Measurements from ENCODE around the gene CMTM5.
"Not testable (repeated sequence)": the region's sequence is repeated elsewhere in the genome, so short reads cannot be mapped to it uniquely, and the experiment has no call there.

The CMTM5 gene

GRCh38 chr14:23414254-23414653 is 37.4 kb downstream of the CMTM5 start:
- TF ChIP-seq, protein P1, sequence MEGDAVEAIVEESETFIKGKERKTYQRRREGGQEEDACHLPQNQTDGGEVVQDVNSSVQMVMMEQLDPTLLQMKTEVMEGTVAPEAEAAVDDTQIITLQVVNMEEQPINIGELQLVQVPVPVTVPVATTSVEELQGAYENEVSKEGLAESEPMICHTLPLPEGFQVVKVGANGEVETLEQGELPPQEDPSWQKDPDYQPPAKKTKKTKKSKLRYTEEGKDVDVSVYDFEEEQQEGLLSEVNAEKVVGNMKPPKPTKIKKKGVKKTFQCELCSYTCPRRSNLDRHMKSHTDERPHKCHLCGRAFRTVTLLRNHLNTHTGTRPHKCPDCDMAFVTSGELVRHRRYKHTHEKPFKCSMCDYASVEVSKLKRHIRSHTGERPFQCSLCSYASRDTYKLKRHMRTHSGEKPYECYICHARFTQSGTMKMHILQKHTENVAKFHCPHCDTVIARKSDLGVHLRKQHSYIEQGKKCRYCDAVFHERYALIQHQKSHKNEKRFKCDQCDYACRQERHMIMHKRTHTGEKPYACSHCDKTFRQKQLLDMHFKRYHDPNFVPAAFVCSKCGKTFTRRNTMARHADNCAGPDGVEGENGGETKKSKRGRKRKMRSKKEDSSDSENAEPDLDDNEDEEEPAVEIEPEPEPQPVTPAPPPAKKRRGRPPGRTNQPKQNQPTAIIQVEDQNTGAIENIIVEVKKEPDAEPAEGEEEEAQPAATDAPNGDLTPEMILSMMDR (IDR thresholded peaks at IDR 0.05; ENCODE audit: extremely low read depth, missing control alignments): no peak
- no peak for DNase-seq (ENCODE audit: low spot score)

DNA sequence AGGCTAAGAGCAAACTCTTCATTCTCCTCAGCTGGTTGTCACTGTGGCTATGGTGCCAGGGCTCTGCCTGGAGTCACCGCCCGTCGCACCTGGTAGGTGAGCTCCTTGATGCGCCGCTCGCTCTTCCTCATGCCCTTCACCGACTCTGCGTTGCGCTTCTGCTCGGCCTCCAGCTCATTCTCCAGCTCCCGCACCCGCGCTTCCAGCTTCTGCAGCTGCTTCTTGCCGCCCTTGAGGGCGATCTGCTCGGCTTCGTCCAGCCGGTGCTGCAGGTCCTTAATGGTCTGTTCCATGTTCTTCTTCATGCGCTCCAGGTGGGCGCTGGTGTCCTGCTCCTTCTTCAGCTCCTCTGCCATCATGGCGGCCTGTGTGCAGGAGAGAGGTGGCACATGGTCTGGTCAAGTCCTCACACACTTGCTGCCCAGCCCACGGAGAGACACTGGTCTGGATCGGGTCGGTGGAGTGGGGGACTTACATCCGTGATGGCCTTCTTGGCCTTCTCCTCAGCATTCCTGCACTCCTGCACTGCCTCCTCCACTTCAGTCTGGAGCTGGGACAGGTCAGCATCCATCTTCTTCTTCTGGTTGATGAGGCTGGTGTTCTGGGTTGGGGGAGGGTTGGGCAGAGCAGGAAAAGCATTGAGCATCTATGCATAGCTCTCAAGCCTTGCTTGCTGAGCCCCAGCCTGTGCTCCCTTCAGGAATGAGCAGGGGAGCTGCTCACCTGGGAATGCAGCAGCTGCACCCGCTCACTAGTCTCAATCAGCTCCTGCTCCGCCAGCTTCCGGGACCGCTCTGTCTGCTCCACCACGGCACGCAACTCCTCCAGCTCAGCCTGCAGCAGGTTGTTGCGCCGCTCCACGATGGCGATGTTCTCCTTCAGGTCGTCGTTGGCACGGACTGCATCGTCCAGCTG is 38.3 kb downstream of the CMTM5 start:
- TF ChIP-seq, protein P1 (IDR thresholded peaks at IDR 0.05; ENCODE audit: extremely low read depth, missing control alignments): no peak

DNA sequence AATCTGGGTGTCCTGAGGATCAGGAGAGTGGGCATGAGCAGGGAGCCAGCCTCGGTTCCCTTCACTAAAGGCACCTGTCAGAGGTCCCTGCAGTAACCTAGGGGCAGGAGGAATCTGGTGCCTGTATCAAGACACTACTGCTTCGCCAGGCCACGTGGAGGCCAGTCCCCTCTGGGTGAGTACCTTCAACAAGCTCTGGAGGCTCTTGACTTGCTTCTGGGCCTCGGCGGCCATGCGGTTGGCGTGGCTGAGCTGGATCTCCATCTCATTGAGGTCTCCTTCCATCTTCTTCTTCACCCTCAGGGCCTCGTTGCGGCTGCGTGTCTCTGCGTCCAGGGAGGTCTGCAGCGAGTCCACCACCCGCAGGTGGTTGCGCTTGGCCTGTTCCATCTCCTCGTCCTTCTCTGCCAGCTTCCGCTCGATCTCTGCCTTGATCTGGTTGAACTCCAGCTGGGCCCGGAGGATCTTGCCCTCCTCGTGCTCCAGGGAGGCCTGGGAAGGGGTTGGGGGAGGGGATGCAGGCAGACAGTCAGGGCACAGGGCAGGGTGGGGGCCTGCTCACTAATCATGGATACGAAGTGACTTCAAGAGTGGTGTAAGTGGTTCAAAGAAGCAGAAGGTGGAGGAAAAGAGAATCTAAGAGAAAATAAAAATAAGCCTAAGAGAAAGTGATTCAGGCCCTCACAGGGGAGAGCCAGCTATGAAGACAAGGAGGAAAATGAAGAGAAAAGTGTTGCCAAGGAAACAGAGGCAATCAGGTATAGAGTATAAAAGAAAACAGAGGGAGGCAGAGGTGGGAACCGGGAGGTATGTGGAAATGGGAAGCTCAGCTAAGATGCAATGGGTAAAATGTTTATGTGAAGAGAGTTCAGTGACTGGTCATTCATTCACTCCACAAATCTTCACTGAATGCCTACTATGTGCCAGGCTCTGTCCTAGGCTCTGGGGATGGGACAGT is 39.3 kb downstream of the CMTM5 start:
- TF ChIP-seq, protein P1 (IDR thresholded peaks at IDR 0.05; ENCODE audit: extremely low read depth, missing control alignments): no peak
- DNase-seq (ENCODE audit: low spot score): no peak

More for the DNA sequence above, 38.3 kb downstream of the CMTM5 start:
- no peak for DNase-seq (ENCODE audit: low spot score)

- TF ChIP-seq, protein P1 (IDR thresholded peaks at IDR 0.05; ENCODE audit: extremely low read depth, missing control alignments): no peak
- DNase-seq (ENCODE audit: low spot score): no peak
Measured at GRCh38 chr14:23416801-23417200, 40.0 kb downstream of the CMTM5 start.

DNA sequence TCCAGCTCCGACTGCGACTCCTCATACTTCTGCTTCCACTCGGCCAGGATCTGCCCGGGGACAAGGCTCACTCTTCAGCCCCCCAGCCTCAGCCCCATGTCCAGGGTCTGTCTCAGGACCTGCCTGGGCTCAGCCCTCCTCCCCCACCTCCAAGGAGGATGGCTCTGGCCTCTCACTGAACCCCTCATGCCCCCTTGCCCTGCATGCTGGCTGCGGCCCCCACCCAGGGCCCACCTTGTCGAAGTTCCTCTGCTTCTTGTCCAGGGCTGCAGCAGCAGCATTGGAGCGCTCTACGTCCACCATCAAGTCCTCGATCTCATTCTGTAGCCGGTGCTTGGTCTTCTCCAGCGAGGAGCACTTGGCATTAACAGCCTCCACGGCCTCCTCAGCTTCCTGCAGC is 40.4 kb downstream of the CMTM5 start:
- not testable (repeated sequence) for DNase-seq (ENCODE audit: low spot score)

- TF ChIP-seq, protein P1 (IDR thresholded peaks at IDR 0.05; ENCODE audit: extremely low read depth, missing control alignments): no peak
- DNase-seq (ENCODE audit: low spot score): no peak
Measured at GRCh38 chr14:23418021-23418420, 41.2 kb downstream of the CMTM5 start.

DNA sequence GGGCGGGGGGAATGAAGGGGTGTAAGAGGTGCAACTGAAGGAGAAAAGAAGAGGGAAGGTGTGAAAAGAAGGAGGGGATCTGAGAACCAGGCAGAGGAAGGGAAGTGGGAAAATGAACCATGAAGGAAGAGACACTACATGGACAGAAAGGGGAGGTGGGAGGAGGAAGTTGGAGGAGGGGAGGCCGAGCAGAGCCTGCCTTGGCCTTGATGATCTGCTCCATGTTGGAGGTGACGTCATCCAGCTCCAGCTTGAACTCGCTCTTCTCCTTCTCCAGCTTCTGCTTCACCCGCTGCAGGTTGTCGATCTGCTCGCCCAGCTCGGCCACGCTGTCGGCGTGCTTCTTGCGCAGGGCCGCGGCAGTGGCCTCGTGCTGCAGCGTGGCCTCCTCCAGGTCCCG is 42.8 kb downstream of the CMTM5 start:
- DNase-seq (ENCODE audit: low spot score): not testable (repeated sequence)

- TF ChIP-seq, protein P1 (IDR thresholded peaks at IDR 0.05; ENCODE audit: extremely low read depth, missing control alignments): no peak
- DNase-seq (ENCODE audit: low spot score): no peak
Measured at GRCh38 chr14:23421594-23421993, 44.7 kb downstream of the CMTM5 start.

All from GM20000 (cell line).